GM12864 (cell line): Measurements from ENCODE around the gene FHOD3.

Experiments
- DNase-seq: peaks from one replicate; pipeline ENCODE4 v3.0.0-alpha.2; 2011; ENCODE audit warnings: low read depth
- H3K4me3 ChIP-seq: 2 replicates; pipeline ENCODE4 v1.5.1; 2011; ENCODE audit warnings: mild to moderate bottlenecking, low read depth, low read length, control low read depth
- CTCF ChIP-seq: IDR thresholded peaks from 2 replicates; pipeline ENCODE4 v1.5.1; 2011; ENCODE audit warnings: low read depth, mild to moderate bottlenecking, moderate library complexity, low read length, control low read depth, inconsistent platforms; ENCODE audit errors: missing control alignments

Gene FHOD3

DNA sequence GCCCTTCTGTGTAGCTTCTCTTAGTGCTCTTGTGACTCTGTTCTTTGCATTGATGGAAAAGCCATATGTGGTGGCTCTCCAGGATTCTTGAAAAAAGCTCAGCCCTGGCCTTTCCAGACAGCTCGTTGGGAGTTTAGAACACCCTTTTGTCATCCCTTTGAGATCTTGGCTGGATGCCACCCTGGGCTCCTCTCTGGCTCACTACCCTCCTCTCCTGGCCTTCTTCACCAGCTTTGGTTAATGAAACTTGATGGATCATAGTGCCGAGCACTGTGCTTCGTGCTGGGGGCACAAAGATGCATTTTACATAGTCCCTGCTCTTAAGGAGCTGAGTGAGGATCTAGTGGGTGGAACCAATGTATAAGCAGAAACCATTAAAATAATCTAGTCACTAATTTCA lies 15.6 kb upstream of the FHOD3 start:
- DNase-seq: no peak
- TF ChIP-seq CTCF: no peak
- no peak overlapping the region for H3K4me3 ChIP-seq

DNA sequence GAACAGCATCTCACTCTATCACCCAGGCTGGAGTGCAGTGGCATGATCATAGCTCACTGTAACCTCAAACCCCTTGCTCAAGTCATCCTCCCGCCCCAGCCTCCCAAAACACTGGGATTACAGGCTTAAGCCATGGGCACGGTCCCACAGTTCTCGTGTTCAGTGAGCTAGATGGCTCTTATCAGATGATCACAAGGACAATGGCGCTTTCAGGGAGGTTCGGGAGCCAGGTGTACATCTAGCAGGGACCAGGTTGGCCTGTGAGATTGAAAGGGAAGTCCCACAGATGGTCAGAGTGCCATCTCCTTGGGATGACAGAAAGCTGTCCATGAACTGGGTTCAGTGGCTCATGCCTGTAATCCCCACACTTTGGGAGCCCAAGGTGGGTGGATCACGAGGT lies 14.1 kb upstream of the FHOD3 start:
- no peak overlapping the region for H3K4me3 ChIP-seq
- no peak for TF ChIP-seq CTCF
- DNase-seq: no peak

DNA sequence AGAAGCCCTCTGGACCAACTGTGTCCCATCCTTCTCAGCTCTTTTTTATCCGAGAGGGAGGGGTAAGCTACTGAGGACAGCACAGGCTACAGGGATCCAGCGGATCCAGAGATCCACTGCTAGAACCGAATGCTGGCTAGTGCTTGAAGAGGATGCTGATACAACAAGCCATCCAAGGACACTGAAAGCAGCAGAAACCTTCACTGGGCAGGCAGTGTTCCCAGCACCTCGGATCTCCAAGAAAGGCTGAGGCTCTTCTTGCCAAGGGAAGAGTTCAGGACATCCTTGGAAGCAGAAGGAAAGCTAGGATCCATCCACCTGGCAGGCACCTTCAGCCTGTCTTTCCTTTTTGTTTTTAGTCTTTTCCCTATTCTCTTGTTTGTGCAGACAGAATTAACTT lies 13.2 kb upstream of the FHOD3 start:
- no peak for TF ChIP-seq CTCF
- no peak for DNase-seq

DNA sequence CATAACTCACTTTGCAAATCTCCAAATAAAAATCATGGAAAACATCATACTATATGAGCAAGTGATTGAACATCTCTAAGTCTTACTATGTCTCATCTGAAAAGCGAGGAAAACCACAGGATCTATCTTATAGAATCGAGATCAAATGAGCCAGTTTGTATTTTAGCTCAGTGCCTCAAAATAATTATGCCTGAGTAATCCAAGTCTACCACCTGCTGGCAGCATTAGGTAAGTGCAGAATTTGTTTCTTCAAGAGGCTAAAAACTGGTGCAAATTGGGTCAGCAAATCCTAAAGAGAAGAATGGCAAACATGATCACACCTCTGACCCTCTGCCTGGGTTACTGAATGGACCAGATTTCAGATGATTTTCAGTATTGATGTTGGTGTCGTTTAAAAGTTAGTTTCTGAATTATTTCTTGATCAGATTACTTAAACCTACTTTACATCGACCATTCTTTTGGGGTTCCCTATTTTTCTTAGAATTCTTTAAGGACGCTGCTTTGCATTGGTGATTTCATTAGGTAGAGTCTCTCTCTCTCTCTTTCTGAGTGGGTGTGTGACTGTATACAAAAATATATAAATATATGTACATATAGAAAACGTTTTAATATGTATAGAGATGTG lies 12.7 kb upstream of the FHOD3 start:
- peak; percentile 39 for DNase-seq
- peak; percentile 71 for TF ChIP-seq CTCF
- H3K4me3 ChIP-seq: no peak overlapping the region

More for the DNA sequence above, 13.2 kb upstream of the FHOD3 start:
- H3K4me3 ChIP-seq: no peak overlapping the region

GRCh38 chr18:36287653-36288052 lies 9.9 kb upstream of the FHOD3 start:
- DNase-seq: no peak
- TF ChIP-seq CTCF: no peak
- H3K4me3 ChIP-seq: no peak overlapping the region

GRCh38 chr18:36288689-36289088 lies 8.8 kb upstream of the FHOD3 start:
- DNase-seq: no peak
- no peak for TF ChIP-seq CTCF

DNA sequence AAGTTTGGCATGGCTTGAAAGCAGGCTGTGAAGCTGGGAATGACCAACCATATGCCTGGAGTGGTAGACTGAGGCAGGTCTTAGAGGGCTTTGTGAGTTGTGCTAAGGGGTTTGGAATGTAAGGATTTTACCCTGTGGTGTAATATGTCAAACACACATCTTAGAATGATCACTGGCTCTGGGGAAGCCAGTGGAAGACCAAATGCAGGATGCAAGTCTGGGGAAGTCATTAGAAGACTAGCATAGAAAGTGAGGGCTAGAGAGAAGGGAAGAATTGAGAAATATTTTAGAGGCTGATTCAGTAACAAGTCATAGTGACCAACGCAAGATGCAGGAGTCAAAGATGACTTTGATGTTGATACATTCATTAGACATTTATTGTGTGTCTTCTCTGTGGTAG lies 3.5 kb upstream of the FHOD3 start:
- DNase-seq: no peak
- no peak overlapping the region for H3K4me3 ChIP-seq
- TF ChIP-seq CTCF: no peak

More at GRCh38 chr18:36288689-36289088, 8.8 kb upstream of the FHOD3 start:
- no peak overlapping the region for H3K4me3 ChIP-seq
